H1 (cell line): ENCODE measurements around the gene ZNF469. TPM values are rescaled to one million over a fixed set of nuclear protein-coding genes. Genes with fewer than 3 reads are reported as not detected.

Experiments
- CTCF ChIA-PET: fragments of 300-600 bp; sonication (Branson Sonifier 250); formaldehyde crosslinking; loops from one replicate; lab custom pipeline; 2021; ENCODE audit not compliant: partially characterized antibody; lab: Charles Lee
- POLR2A ChIA-PET: fragments of 300-600 bp; sonication (Branson Sonifier 250); formaldehyde crosslinking; loops from one replicate; lab custom pipeline; 2021; ENCODE audit warnings: inconsistent platforms; ENCODE audit not compliant: partially characterized antibody; lab: Charles Lee
- DNase-seq, 2 experiments: peaks; one replicate each; pipeline versions ENCODE4 v3.0.0 to v3.0.0-alpha.2; 2010 to 2022; ENCODE audit warnings: low spot score in 2 of 2, low read depth in 1 of 2, mixed read lengths in 1 of 2
- FAIRE-seq: peaks from 2 replicates; lab custom pipeline; 2011; peaks lifted over from hg19 to GRCh38; lab: Jason Lieb, UNC
- H2AFZ ChIP-seq: 2 replicates; pipeline ENCODE4 v1.8.1; 2012; ENCODE audit warnings: low read length, inconsistent platforms
- H2AK5ac ChIP-seq: 2 replicates; pipeline ENCODE4 v1.6.1; 2013; ENCODE audit warnings: low read depth, low read length
- H2BK120ac ChIP-seq: replicated peaks from 2 replicates; pipeline ENCODE3; 2013; ENCODE audit warnings: low read depth, low read length, inconsistent platforms
- H2BK12ac ChIP-seq: 2 replicates; pipeline ENCODE4 v1.6.1; 2013; ENCODE audit warnings: low read depth, low read length
- H2BK15ac ChIP-seq: 2 replicates; pipeline ENCODE4 v1.6.1; 2013; ENCODE audit warnings: low read length
- H2BK20ac ChIP-seq: 2 replicates; pipeline ENCODE4 v1.6.1; 2013; ENCODE audit warnings: low read length
- H2BK5ac ChIP-seq: 2 replicates; pipeline ENCODE4 v1.6.1; 2013; ENCODE audit warnings: low read depth, low read length
- H3K14ac ChIP-seq: 2 replicates; pipeline ENCODE4 v1.6.1; 2013; ENCODE audit warnings: inconsistent platforms; ENCODE audit not compliant: insufficient read length
- H3K18ac ChIP-seq: 2 replicates; pipeline ENCODE4 v1.6.1; 2013; ENCODE audit warnings: low read length; ENCODE audit errors: extremely low read depth
- H3K23ac ChIP-seq: 2 replicates; pipeline ENCODE4 v1.6.1; 2013; ENCODE audit warnings: inconsistent platforms; ENCODE audit not compliant: insufficient read length
- H3K23me2 ChIP-seq: 2 replicates; pipeline ENCODE4 v1.6.1; 2013; ENCODE audit warnings: low read depth, low read length
- H3K27ac ChIP-seq: 2 replicates; pipeline ENCODE4 v1.6.1; 2011; ENCODE audit warnings: low read depth, low read length, inconsistent platforms
- H3K27me3 ChIP-seq, 4 experiments: replicated peaks in 1 of 4; 1 replicate in 1 of 4; 2 replicates in 3 of 4; pipeline versions ENCODE4 v1.6.1 to v1.8.1; 2011 to 2013; ENCODE audit warnings: low read length in 3 of 4, mild to moderate bottlenecking in 3 of 4, inconsistent platforms in 2 of 4, mixed read lengths in 2 of 4, moderate library complexity in 1 of 4; ENCODE audit not compliant: control insufficient read depth in 3 of 4, insufficient read depth in 3 of 4; ENCODE audit errors: extremely low read depth in 1 of 4
- H3K36me3 ChIP-seq, 4 experiments: 2 replicates each; pipeline versions ENCODE4 v1.6.1 to v1.8.1; 2011 to 2013; ENCODE audit warnings: mild to moderate bottlenecking in 4 of 4, low read length in 3 of 4, moderate library complexity in 2 of 4, control low read depth in 1 of 4, inconsistent platforms in 1 of 4; ENCODE audit not compliant: insufficient read depth in 4 of 4, control insufficient read depth in 2 of 4
- H3K4ac ChIP-seq: replicated peaks from 2 replicates; pipeline ENCODE3; 2013; ENCODE audit warnings: low read length, low read depth, mixed read lengths, inconsistent platforms; ENCODE audit not compliant: insufficient read length
- H3K4me1 ChIP-seq, 4 experiments: replicated peaks in 1 of 4; 1 replicate in 1 of 4; 2 replicates in 3 of 4; pipeline versions ENCODE4 v1.6.1 to v1.8.1; 2011 to 2013; ENCODE audit warnings: low read length in 3 of 4, inconsistent platforms in 2 of 4, mixed read lengths in 1 of 4; ENCODE audit not compliant: insufficient read depth in 4 of 4, control insufficient read depth in 3 of 4
- H3K4me2 ChIP-seq, 2 experiments: 2 replicates each; pipeline versions ENCODE4 v1.6.1 to v1.8.1; 2011 to 2013; ENCODE audit warnings: low read depth in 2 of 2, low read length in 2 of 2, control low read depth in 1 of 2, inconsistent platforms in 1 of 2, mild to moderate bottlenecking in 1 of 2; ENCODE audit not compliant: insufficient read depth in 1 of 2
- H3K4me3 ChIP-seq, 4 experiments: fragments of 200-600, 300-600 bp in 1 of 4; sonication (generic), shearing (Covaris generic), sonication (Bioruptor Twin) in 1 of 4; 2 replicates each; pipeline versions ENCODE4 v1.5.1 to v1.8.1; 2011 to 2016; ENCODE audit warnings: low read length in 4 of 4, low read depth in 3 of 4, control low read depth in 2 of 4, inconsistent platforms in 2 of 4, mild to moderate bottlenecking in 2 of 4, mixed read lengths in 1 of 4, moderate library complexity in 1 of 4; ENCODE audit not compliant: insufficient read depth in 2 of 4; ENCODE audit errors: extremely low read depth in 1 of 4
- H3K56ac ChIP-seq: replicated peaks from 2 replicates; pipeline ENCODE3; 2013; ENCODE audit warnings: low read depth, mild to moderate bottlenecking, mixed read lengths, low read length, inconsistent platforms; ENCODE audit not compliant: insufficient read length
- H3K79me1 ChIP-seq: 2 replicates; pipeline ENCODE4 v1.6.1; 2013; ENCODE audit warnings: low read depth, low read length, control low read depth
- H3K79me2 ChIP-seq, 2 experiments: 2 replicates each; pipeline versions ENCODE4 v1.6.1 to v1.8.1; 2012 to 2013; ENCODE audit warnings: low read length in 2 of 2, mild to moderate bottlenecking in 2 of 2, inconsistent platforms in 1 of 2; ENCODE audit not compliant: insufficient read depth in 2 of 2, control insufficient read depth in 1 of 2
- H3K9ac ChIP-seq, 4 experiments: replicated peaks in 1 of 4; 1 replicate in 1 of 4; 2 replicates in 3 of 4; pipeline versions ENCODE4 v1.6.1 to v1.8.1; 2011 to 2013; ENCODE audit warnings: low read depth in 3 of 4, low read length in 3 of 4, control low read depth in 2 of 4, mild to moderate bottlenecking in 2 of 4, moderate library complexity in 2 of 4, inconsistent platforms in 1 of 4; ENCODE audit errors: extremely low read depth in 1 of 4
- H3K9me3 ChIP-seq, 2 experiments: 2 replicates each; pipeline versions ENCODE4 v1.6.1 to v1.8.1; 2012 to 2013; ENCODE audit warnings: mild to moderate bottlenecking in 2 of 2, moderate library complexity in 2 of 2, control low read depth in 1 of 2, inconsistent platforms in 1 of 2, low read depth in 1 of 2, low read length in 1 of 2, mixed read lengths in 1 of 2; ENCODE audit not compliant: insufficient read depth in 2 of 2
- H4K20me1 ChIP-seq, 2 experiments: replicated peaks in 1 of 2; 2 replicates each; pipeline versions ENCODE3 to v1.8.1; 2011 to 2013; ENCODE audit warnings: inconsistent platforms in 2 of 2, low read length in 2 of 2, mild to moderate bottlenecking in 1 of 2; ENCODE audit not compliant: insufficient read depth in 2 of 2, control insufficient read depth in 1 of 2
- H4K5ac ChIP-seq: 2 replicates; pipeline ENCODE4 v1.6.1; 2013; ENCODE audit warnings: low read length, low read depth, mixed read lengths, inconsistent platforms; ENCODE audit not compliant: insufficient read length
- H4K8ac ChIP-seq: 2 replicates; pipeline ENCODE4 v1.8.0; 2013; ENCODE audit warnings: mild to moderate bottlenecking, moderate library complexity, low read length, inconsistent platforms; ENCODE audit not compliant: insufficient read depth; ENCODE audit errors: extremely low read depth
- H4K91ac ChIP-seq: replicated peaks from 2 replicates; pipeline ENCODE3; 2013; ENCODE audit warnings: low read length, mixed read lengths, inconsistent platforms; ENCODE audit not compliant: insufficient read length
- EGR1 ChIP-seq: IDR thresholded peaks from 2 replicates; pipeline ENCODE4 v1.6.1; 2011; ENCODE audit warnings: low read depth, low read length, borderline replicate concordance
- JUN ChIP-seq: IDR thresholded peaks from 2 replicates; pipeline ENCODE4 v1.6.1; 2011; ENCODE audit warnings: low read depth, mild to moderate bottlenecking, improper control_type of control experiment, low read length
- JUND ChIP-seq: IDR thresholded peaks from 2 replicates; pipeline ENCODE4 v1.6.1; 2011; ENCODE audit warnings: mild to moderate bottlenecking, improper control_type of control experiment, low read length
- KDM5A ChIP-seq: fragments of 200-600 bp; IDR thresholded peaks from 2 replicates; pipeline ENCODE4 v1.7.1; 2012; ENCODE audit warnings: mild to moderate bottlenecking, low read length, inconsistent platforms, mixed read lengths
- MAX ChIP-seq: IDR thresholded peaks from 2 replicates; pipeline ENCODE4 v1.6.1; 2012; ENCODE audit warnings: inconsistent platforms
- NANOG ChIP-seq: IDR thresholded peaks from 2 replicates; pipeline ENCODE4 v1.6.1; 2011; ENCODE audit warnings: low read length, low read depth, mild to moderate bottlenecking, inconsistent platforms; ENCODE audit not compliant: insufficient read depth, poor library complexity, severe bottlenecking
- RNF2 ChIP-seq: fragments of 200-900, 300-1000 bp; sonication (generic); IDR thresholded peaks from 2 replicates; pipeline ENCODE4 v1.7.1; 2016; ENCODE audit warnings: borderline replicate concordance, low read depth, mild to moderate bottlenecking, antibody characterized with exemption, low read length; ENCODE audit not compliant: poor library complexity, severe bottlenecking; ENCODE audit errors: missing control alignments
- SP4 ChIP-seq: IDR thresholded peaks from 2 replicates; pipeline ENCODE4 v1.6.1; 2012; ENCODE audit warnings: low read length, inconsistent platforms
- SRF ChIP-seq: IDR thresholded peaks from 2 replicates; pipeline ENCODE4 v1.6.1; 2011; ENCODE audit warnings: mild to moderate bottlenecking, low read depth, low read length, moderate library complexity
- SUZ12 ChIP-seq: fragments of 200-600 bp; sonication (generic); IDR thresholded peaks from 2 replicates; pipeline ENCODE4 v1.6.1; 2012; ENCODE audit warnings: mild to moderate bottlenecking, inconsistent platforms, low read length, moderate library complexity, mixed read lengths
- ZNF274 ChIP-seq: IDR thresholded peaks from 2 replicates; pipeline ENCODE4 v1.7.0; 2012; ENCODE audit warnings: low read length, borderline replicate concordance; ENCODE audit errors: extremely low read depth
- WGBS, 2 experiments: shearing (Covaris generic) in 1 of 2; methylation state at CpG; one replicate each; pipeline versions ENCODE4 v1.1.6 to v1.1.7; 2013 to 2015; ENCODE audit warnings: low lambda C conversion rate in 2 of 2, mixed read lengths in 2 of 2, inconsistent platforms in 1 of 2, low coverage in 1 of 2, missing lambda C conversion rate in 1 of 2; ENCODE audit not compliant: insufficient replicate concordance in 2 of 2, insufficient coverage in 1 of 2, insufficient read length in 1 of 2; ENCODE audit errors: extremely low coverage in 1 of 2, missing lambda C conversion rate in 1 of 2; 5-methylcytosine and 5-hydroxymethylcytosine counted together
- polyA plus RNA-seq, 7 experiments: library from polyadenylated mRNA; depleted of rRNA in 3 of 7; stranded (reverse) in 5 of 7; unstranded in 2 of 7; fragments of >200 nt in 5 of 7; fragments of 200-250 nt in 2 of 7; gene quantifications; 1 replicate in 5 of 7; 2 replicates in 1 of 7; 4 replicates in 1 of 7; pipeline versions ENCODE4 v1.2.1 to v1.2.3, GENCODE V29; 2011 to 2013; ENCODE audit warnings: missing spikeins in 2 of 7, mixed read lengths in 2 of 7
- total RNA-seq: library from RNA; stranded (reverse); fragmentation: NEBNext Ultra II Directional; extraction: Animal tissue kit (Norgen Biotek cat#: 25700); gene quantifications from 2 replicates; pipeline ENCODE4 v1.2.1, GENCODE V29; 2021

Gene ZNF469
- total and polyA plus RNA-seq, 2 of the 8 experiments (the other 6 are each of a cell fraction or from before 2014, with no cell fraction given): 0.30 to 1.8 TPM

- H3K9me3 ChIP-seq: no peaks in the 10 kb centered on the region
- no peak overlapping the region for H3K4me2 ChIP-seq
- ChIA-PET CTCF (interaction anchor here (0.7 kb wide), 1 partner anchor 58 kb away, joined by 3 read pairs; no protein-coding TSS in a partner anchor), POLR2A (no interaction called here)
- no peak overlapping the region for H3K4me3 ChIP-seq
- H2BK20ac ChIP-seq: no peak overlapping the region
- H3K9ac ChIP-seq: no peak overlapping the region
- H2BK5ac ChIP-seq: no peak overlapping the region
- no peaks in the 10 kb centered on the region for H3K36me3 ChIP-seq
- no peak overlapping the region for H3K18ac ChIP-seq
- H3K4me1 ChIP-seq: peaks cover 6 to 22% (median 16%) of the 10 kb centered on the region in 4 experiments
- H2BK15ac ChIP-seq: no peak overlapping the region
- H3K79me2 ChIP-seq: no peaks in the 10 kb centered on the region
- peak overlapping the region; percentile 39 for H4K8ac ChIP-seq
- no peak overlapping the region for H4K91ac ChIP-seq
- no peak overlapping the region for H2BK12ac ChIP-seq
- H2AK5ac ChIP-seq: no peak overlapping the region
- no peak overlapping the region for H2AFZ ChIP-seq
- peaks cover under 1% of the 10 kb centered on the region; the same call in 1 of the 2 replicates for H3K23me2 ChIP-seq
- H3K14ac ChIP-seq: no peak overlapping the region
- H3K4ac ChIP-seq: no peak overlapping the region
- FAIRE-seq: no peak
- H3K27me3 ChIP-seq: peaks cover 21 to 36% (median 31%) of the 10 kb centered on the region in 4 experiments
- peaks cover 0 to 4% of the 10 kb centered on the region in 2 experiments for H4K20me1 ChIP-seq
- 88% methylated on average over 24 of the region's 31 CpGs; no CpG with 5 or more reads in 1 of the 2 experiments for WGBS, 2 experiments
- H4K5ac ChIP-seq: no peak overlapping the region
- no peak overlapping the region for H3K56ac ChIP-seq
- no peak overlapping the region for H2BK120ac ChIP-seq
- no peak overlapping the region for H3K23ac ChIP-seq
- no peaks in the 10 kb centered on the region for H3K79me1 ChIP-seq
- no peak overlapping the region for H3K27ac ChIP-seq
- no peak for DNase-seq
- TF ChIP-seq RNF2 (no peak), JUND (no peak), SP4 (no peak), ZNF274 (no peak), SRF (no peak), KDM5A (no peak), EGR1 (no peak), NANOG (no peak), MAX (no peak), SUZ12 (no peak), JUN (no peak)
These were observed 3.4 kb downstream of the ZNF469 start for GRCh38 chr16:88385831-88386815.
